Left lung (tissue), 10 donors: Measurements from ENCODE around the gene FABP1. TPM values are rescaled to one million over a fixed set of nuclear protein-coding genes. Genes with fewer than 3 reads are reported as not detected.

Experiments used
- ATAC-seq: fragments of 200-7000 bp; cut with Tn5 transposase; one replicate; pipeline ENCODE4 v1.9.1; 2020; ENCODE audit warnings: moderate library complexity
- DNase-seq, 4 donors: peaks; one replicate each; pipeline ENCODE4 v3.0.0-alpha.2; 2013 to 2020
- H3K27ac ChIP-seq, 2 donors: fragments of 200-600 bp; sonication (generic) in 1 of 2; one replicate each; pipeline versions ENCODE4 v1.5.0 to v1.8.0; 2020 to 2021
- H3K27me3 ChIP-seq, 2 donors: fragments of 200-600 bp; sonication (generic) in 1 of 2; one replicate each; pipeline versions ENCODE4 v1.5.0 to v1.8.0; 2020 to 2021
- H3K36me3 ChIP-seq, 2 donors: fragments of 200-600 bp; sonication (generic) in 1 of 2; one replicate each; pipeline versions ENCODE4 v1.5.0 to v1.8.0; 2020 to 2021
- H3K4me1 ChIP-seq, 2 donors: fragments of 200-600 bp; one replicate each; pipeline ENCODE4 v1.8.0; 2021
- H3K4me3 ChIP-seq, 2 donors: fragments of 200-600 bp; sonication (generic) in 1 of 2; one replicate each; pipeline versions ENCODE4 v1.5.0 to v1.8.0; 2020 to 2021; ENCODE audit warnings: mild to moderate bottlenecking in 1 of 2
- H3K9me3 ChIP-seq, 2 donors: fragments of 200-600 bp; sonication (generic) in 1 of 2; one replicate each; pipeline versions ENCODE4 v1.5.0 to v1.8.0; 2020 to 2021
- CTCF ChIP-seq, 2 donors: fragments of 200-600 bp; sonication (generic) in 1 of 2; IDR thresholded peaks; one replicate each; pipeline versions ENCODE4 v1.5.0 to v1.8.0; 2021; ENCODE audit warnings: antibody characterized with exemption in 2 of 2
- intact Hi-C, 2 donors: fragments of 100-400 bp; cut with DNase I; formaldehyde crosslinking; loops; one replicate each; pipeline versions ENCODE4 v1.11.2 to v1.14.2; 2022
- polyA plus RNA-seq, 6 donors: library from polyadenylated mRNA; unstranded; fragments of 120-200 nt; gene quantifications; one replicate each; pipeline ENCODE4 v1.2.1, GENCODE V29; 2013; ENCODE audit not compliant: insufficient read length in 6 of 6
- total RNA-seq, 2 donors: library from RNA; stranded (reverse); fragmentation: NEBNext Ultra II Directional; extraction: Animal tissue kit (Norgen Biotek cat#: 25700); gene quantifications; one replicate each; pipeline ENCODE4 v1.2.1, GENCODE V29; 2021
- donor health status: DM: no; HTN: yes; CAD: no.
- donor health status: DM: no; HTN: no; CAD: no.

Gene FABP1
- total and polyA plus RNA-seq, 8 donors = 0.13 to 2.5 (median 1.4) TPM; not detected in 5

GRCh38 chr2:88139804-88140203 is 11.9 kb upstream of the FABP1 start:
- Histone ChIP-seq H3K27ac (no peak overlapping the region), H3K9me3 (peaks cover 0 to 6% of the 10 kb centered on the region in 2 donors), H3K4me1 (no peaks in the 10 kb centered on the region), H3K4me3 (no peak overlapping the region), H3K27me3 (peaks cover 0 to 14% of the 10 kb centered on the region in 2 donors), H3K36me3 (no peaks in the 10 kb centered on the region)
- ATAC-seq (no peak), DNase-seq (no peak)
- TF ChIP-seq CTCF (IDR thresholded peaks at IDR 0.05) = no peak
- intact Hi-C loops = no loop called here

- Histone ChIP-seq H3K9me3 (peaks cover 0 to 6% of the 10 kb centered on the region in 2 donors), H3K4me1 (no peaks in the 10 kb centered on the region), H3K36me3 (no peaks in the 10 kb centered on the region), H3K27ac (no peak overlapping the region), H3K27me3 (peaks cover 0 to 14% of the 10 kb centered on the region in 2 donors), H3K4me3 (no peak overlapping the region)
- TF ChIP-seq CTCF (IDR thresholded peaks at IDR 0.05) = no peak
- intact Hi-C loops = no loop called here
- DNase-seq = no peak
- no peak for ATAC-seq
These were observed 11.4 kb upstream of the FABP1 start for GRCh38 chr2:88139203-88139702.

GRCh38 chr2:88137833-88138232 is 10.0 kb upstream of the FABP1 start:
- H3K36me3 ChIP-seq = no peaks in the 10 kb centered on the region
- H3K4me1 ChIP-seq = no peaks in the 10 kb centered on the region
- peaks cover 0 to 6% of the 10 kb centered on the region in 2 donors for H3K9me3 ChIP-seq
- peaks cover 0 to 14% of the 10 kb centered on the region in 2 donors for H3K27me3 ChIP-seq
- no peak overlapping the region for H3K27ac ChIP-seq
- ATAC-seq (no peak), DNase-seq (no peak)
- H3K4me3 ChIP-seq = no peak overlapping the region
- TF ChIP-seq CTCF (IDR thresholded peaks at IDR 0.05) = no peak
- intact Hi-C loops = no loop called here

- Histone ChIP-seq H3K27ac (no peak overlapping the region), H3K36me3 (no peaks in the 10 kb centered on the region), H3K9me3 (peaks cover 0 to 5% of the 10 kb centered on the region in 2 donors), H3K27me3 (peaks cover 0 to 7% of the 10 kb centered on the region in 2 donors), H3K4me3 (no peak overlapping the region), H3K4me1 (no peaks in the 10 kb centered on the region)
- intact Hi-C loops = no loop called here
- DNase-seq (no peak), ATAC-seq (no peak)
- no peak for TF ChIP-seq CTCF (IDR thresholded peaks at IDR 0.05)
These were observed 9.0 kb upstream of the FABP1 start for GRCh38 chr2:88136817-88137216.

- Histone ChIP-seq H3K27ac (no peak overlapping the region), H3K9me3 (no peaks in the 10 kb centered on the region), H3K4me3 (no peak overlapping the region), H3K27me3 (peaks cover 0 to 3% of the 10 kb centered on the region in 2 donors), H3K4me1 (no peaks in the 10 kb centered on the region), H3K36me3 (no peaks in the 10 kb centered on the region)
- no peak for ATAC-seq
- DNase-seq = no peak
- intact Hi-C loops = no loop called here
- TF ChIP-seq CTCF (IDR thresholded peaks at IDR 0.05) = no peak
These were observed 6.0 kb upstream of the FABP1 start for GRCh38 chr2:88133875-88134274.
